A172 (cell line): ENCODE measurements around the gene RAI14. TPM values are rescaled to one million over a fixed set of nuclear protein-coding genes. Genes with fewer than 3 reads are reported as not detected.

Experiments used
- DNase-seq: peaks from one replicate; pipeline ENCODE4 v3.0.0-alpha.2; 2015; ENCODE audit warnings: low spot score
- total RNA-seq: library from RNA; depleted of rRNA; stranded (reverse); fragments of >200 nt; shearing (Covaris generic); gene quantifications from 2 replicates; pipeline ENCODE4 v1.2.3, GENCODE V29; 2014

Gene RAI14
- total RNA-seq, 1 experiment from 2014 or later: 66.0 TPM

DNA sequence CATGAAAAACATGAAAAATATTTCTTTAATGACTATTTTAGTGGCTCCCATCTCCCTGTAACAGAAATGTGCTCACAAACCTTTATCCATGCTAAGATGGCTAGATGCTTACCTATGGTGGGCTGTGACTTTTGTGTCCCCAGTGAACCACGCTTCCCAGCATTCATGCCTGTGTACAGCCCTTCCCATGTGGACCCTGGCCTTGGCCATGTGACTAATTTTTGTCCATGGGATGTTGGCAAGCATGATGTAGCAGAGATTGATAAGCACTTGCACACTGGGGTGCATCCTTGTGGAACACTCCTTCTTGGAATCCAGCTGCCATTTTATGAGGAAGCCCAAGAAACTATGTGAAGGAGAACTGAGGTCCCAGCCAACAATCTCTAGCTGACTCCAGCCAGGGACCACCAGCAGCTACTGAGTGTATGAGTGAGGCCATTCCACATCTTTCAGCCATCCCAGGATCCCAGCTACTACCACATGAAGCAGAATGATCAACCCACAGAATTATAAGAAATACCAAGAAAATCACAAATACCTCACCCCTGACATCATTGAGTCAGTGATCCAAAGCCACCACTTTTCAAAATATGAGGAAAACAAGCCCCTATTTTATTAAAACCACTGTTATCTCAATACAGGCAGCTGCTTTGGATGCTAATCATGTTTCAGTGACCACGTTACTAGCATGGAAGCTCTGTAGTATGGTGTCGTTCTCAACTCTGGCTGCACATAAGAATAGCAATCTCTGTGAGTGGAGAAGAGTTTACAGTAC lies 16.1 kb upstream of the RAI14 start:
- no peak for DNase-seq

- no peak for DNase-seq
Observed at GRCh38 chr5:34648039-34648839, 7.9 kb upstream of the RAI14 start.

- no peak for DNase-seq
Observed at GRCh38 chr5:34648840-34649158, 7.3 kb upstream of the RAI14 start.

DNA sequence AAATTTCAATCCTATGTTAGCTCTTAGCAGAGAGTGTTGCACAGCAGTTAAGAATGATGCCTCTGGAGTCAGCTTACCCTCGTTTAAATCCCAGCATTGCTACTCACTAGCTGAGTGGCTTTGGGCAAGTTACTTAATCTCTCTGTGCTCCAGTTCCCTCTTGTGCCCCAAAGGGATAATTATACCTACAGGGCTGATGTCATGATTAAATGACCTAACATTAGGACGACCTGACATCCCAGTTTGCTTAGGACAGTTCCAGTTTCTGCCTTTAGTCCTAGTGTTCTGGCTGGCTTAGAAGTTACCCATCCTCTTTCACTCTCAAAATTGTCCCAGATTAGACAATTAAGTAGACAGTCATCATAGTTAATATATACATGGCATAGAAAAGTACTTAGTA lies 4.3 kb upstream of the RAI14 start:
- no peak for DNase-seq

DNA sequence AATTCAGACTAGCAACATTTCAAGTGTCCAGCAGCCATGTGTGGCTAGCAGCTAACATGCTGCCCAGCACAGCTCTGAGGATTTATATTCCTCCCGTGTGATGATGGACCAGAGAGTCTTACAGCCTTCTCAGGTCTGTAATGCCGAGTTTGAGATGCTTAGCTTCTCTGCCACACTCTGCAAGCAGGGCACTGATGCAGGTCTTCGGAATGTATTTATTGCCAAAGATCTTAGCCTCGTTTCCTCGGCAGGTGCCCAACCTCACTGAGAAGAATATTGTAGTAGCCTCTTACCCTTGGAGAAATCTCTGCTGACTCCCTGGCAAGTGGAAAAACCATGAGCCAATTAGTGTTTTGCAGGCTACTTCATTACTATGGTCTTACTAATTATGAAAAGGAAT lies 3.7 kb upstream of the RAI14 start:
- no peak for DNase-seq

DNA sequence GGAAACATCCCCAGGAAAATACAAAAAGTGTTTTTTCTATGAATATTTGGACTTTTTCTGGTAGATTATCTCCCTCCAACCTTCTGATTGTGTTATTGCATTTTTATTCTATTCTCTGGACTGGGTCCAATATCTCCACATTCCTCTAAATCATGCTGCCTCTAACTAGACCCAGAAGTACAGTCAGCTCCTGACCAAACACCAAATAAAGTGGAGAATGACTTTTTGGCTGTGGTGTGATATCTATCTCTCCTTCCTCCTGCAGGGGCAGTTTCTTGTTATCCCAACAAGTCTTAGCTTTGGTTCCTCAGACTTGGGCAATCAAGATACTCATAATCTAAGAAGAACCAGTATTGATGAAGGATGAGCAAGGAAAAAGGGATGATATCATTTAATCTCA lies 3.2 kb upstream of the RAI14 start:
- no peak for DNase-seq

DNA sequence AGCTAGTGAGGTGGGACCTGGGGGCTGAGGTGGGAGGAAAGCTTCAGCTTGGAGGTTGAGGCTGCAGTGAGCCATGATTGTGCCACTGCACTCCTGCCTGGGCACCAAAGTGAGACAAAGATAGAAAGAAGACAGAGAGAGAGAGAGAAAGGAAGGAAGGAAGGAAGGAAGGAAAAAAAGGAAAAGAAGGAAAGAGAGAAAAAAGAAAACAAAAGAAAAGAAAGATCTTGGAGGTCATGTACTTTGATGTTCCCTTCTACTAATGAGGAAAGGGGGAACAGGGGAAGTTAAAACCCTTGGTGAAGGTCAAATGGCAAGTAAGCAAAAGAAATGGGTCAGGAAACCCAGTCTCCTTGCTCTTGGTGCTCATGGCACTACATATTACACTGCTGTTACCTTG lies 2.4 kb upstream of the RAI14 start:
- DNase-seq: no peak

DNA sequence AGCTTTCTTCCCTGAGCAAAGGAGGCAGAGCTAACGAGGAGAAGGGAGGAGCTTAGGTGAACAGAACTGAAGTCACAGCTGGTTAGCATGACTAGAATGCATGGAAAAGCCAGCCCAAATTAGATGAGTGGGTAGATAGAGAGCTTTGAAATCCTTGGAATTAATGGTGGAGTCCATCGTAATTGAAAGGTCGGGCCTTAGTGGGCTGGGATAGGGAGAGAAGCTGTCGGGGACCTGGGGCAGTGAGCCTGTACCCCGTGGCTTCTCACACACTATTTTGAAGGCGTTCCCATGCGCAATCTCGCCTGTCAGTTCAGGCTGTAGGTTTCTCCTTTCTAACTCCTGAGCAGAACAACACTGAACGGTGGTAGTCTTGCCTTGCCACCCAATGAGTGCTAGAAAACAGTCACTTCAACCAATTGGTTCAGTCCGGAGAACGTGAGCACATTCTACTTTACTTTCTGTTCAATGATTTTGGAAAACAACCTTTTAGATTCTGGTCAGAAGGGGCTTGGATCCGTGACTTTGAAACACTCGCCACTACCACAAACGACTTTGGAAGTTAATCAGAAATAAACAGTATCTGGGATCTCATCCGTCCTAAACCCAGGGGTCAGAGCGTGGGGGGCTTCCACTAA lies 655 bp upstream of the RAI14 start:
- DNase-seq: peak; percentile 69

GRCh38 chr5:34656700-34657273 lies 659 bp downstream of the RAI14 start:
- peak; percentile 25 for DNase-seq

DNA sequence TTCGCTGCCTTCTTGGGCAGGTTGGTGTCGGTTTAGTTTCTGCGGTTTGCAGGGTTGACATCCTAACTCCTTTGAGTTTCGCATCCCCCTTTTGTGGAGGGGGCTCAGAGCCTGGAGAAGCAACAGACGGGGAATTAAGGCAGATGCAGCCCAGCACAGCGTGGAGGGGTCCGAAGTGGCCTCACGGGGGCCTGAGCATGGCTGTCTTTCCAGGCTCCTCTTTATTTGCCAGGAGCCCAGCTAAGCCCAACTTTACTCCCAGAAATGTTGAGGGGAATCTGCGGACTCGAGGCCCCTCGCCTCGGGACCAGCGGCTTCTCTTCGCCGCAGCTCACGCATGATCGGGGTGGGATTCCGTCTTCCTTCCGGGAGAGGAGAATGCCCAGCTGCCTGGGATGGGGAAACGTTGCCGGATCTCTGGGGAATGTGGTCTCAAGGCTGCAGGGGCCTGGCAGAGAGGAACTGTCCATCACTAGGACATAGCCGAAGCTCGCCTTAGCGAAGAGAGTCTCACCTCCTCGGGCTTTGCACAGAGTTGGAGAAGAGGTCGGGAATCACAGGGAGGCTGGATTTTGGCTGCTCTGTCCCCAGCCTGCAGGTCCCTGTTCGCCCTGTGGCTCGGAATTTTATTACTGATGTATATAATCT lies 1.3 kb downstream of the RAI14 start:
- peak; percentile 47 for DNase-seq

- peak; percentile 31 for DNase-seq
Observed at GRCh38 chr5:34657988-34658387, 1.9 kb downstream of the RAI14 start.

- DNase-seq: no peak
Observed at GRCh38 chr5:34659168-34659567, 3.0 kb downstream of the RAI14 start.

DNA sequence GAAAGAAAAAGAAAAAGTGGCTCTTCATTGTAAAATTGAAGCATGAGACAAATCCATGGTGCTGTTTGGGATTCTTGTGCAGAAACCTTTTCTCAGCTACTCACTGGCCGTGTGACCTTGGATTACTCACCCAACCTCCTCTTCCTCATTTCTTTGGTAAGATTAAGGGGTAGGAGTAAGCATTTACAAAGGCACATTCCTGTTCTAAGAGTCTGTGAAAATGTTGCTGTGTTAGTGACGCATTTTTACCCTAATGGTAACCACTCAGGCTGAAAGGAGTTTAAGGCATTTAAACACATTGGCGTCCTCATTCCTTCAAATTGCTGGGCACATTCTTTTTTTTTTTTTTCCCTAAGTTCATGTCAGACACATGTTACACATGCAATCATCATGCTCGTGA lies 4.3 kb downstream of the RAI14 start:
- peak; percentile 51 for DNase-seq

GRCh38 chr5:34663771-34664496 lies 7.8 kb downstream of the RAI14 start:
- no peak for DNase-seq

GRCh38 chr5:34666392-34667080 lies 10.4 kb downstream of the RAI14 start:
- no peak for DNase-seq

DNA sequence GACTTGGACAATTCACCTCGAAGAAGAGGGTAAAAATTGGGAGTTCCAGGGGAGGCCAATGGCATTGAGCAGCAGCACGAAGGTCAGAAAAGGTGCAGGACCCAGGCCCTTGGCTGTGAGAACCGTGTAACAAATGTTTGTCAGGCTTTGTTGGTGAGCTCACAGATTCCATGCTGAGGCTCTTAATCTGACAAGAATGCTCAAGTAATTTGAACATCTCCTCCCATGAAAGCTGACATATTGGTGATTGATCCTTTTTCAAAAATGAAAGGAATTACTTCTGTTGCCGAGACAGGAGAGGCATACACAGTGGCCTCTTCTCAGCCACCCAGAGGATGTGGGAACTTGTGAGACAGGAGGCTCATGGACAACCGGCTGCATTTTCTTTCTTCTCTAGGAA lies 11.6 kb downstream of the RAI14 start:
- no peak for DNase-seq

DNA sequence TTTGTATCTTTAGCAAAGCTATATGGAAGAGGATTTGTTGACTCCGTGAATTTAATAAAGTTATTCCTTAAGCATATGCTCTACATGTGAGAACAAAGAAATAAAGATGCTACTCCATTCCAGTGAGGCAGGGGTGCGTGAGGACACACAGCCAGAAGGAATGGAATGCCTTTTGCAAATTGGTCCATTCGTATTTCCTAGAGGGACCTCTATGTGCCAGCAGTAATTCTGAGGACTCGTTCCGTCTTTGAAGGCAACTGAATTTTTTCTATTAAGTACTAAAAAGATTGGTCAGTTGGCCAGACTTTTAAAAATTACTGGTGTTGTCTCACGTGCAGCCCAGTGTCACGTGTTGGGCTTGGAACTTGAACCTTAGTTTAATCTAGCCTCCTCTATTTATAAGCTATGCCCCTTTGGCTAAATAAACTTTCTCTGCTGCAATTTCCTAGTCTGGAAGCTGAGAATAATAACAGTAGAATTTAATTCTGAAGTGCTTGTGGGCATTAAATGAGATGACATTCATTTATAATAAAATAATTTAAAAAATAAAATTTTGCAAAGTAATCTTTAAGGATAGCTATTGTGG lies 13.9 kb downstream of the RAI14 start:
- no peak for DNase-seq

GRCh38 chr5:34672196-34672595 lies 16.1 kb downstream of the RAI14 start:
- no peak for DNase-seq

DNA sequence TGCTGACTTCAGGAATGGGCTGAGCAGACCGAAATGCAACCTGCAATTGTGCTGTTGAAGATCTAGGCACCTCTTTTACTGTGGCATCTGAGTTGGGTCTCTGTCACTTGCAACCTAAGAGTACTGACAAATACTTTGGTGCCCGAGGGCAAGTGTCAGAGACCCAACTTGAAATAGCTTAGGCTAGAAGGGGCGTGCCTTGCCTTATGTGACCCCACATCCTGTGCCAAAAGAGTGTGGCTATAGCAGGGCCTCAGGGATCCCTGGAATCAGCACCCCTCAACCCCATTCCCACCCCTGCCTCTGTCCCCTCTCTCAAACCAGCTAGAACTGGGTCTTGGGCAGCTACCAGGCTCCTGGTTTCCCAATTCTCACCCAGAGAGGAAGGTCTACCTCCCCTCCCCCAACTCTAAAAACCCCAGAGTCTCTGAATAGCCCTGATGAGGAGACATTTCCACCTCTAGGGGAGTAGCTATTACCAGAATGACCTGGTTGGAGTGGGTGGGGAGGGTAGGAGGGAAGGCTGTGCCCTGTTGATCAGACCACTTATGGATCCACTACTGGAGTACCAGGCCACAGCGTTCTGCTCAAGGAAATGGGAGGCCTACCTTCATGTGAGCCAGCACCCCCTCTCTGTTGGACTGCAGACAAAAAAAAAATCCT lies 17.5 kb downstream of the RAI14 start:
- no peak for DNase-seq

DNA sequence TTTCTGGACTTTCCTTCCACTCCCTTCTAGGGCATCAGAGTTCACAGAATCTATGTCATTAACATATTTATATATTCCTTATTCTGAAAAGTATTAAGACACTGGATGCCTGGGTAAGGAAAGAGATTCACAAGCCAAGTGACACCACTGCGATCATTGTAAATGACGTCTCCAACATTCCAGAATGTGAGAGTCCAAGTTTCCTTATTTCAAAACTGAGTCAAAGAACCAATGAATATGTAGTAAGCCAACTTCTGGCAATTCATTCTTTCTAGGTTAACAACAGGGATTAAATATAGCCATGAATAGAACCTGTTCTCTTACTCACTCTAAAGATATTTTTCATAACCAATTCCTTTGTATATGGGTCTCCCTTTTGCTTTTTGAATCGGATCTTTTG lies 18.1 kb downstream of the RAI14 start:
- peak; percentile 58 for DNase-seq
